ENCODE data around the gene HYAL1.

HYAL1 gene, protein sequence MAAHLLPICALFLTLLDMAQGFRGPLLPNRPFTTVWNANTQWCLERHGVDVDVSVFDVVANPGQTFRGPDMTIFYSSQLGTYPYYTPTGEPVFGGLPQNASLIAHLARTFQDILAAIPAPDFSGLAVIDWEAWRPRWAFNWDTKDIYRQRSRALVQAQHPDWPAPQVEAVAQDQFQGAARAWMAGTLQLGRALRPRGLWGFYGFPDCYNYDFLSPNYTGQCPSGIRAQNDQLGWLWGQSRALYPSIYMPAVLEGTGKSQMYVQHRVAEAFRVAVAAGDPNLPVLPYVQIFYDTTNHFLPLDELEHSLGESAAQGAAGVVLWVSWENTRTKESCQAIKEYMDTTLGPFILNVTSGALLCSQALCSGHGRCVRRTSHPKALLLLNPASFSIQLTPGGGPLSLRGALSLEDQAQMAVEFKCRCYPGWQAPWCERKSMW

DNA sequence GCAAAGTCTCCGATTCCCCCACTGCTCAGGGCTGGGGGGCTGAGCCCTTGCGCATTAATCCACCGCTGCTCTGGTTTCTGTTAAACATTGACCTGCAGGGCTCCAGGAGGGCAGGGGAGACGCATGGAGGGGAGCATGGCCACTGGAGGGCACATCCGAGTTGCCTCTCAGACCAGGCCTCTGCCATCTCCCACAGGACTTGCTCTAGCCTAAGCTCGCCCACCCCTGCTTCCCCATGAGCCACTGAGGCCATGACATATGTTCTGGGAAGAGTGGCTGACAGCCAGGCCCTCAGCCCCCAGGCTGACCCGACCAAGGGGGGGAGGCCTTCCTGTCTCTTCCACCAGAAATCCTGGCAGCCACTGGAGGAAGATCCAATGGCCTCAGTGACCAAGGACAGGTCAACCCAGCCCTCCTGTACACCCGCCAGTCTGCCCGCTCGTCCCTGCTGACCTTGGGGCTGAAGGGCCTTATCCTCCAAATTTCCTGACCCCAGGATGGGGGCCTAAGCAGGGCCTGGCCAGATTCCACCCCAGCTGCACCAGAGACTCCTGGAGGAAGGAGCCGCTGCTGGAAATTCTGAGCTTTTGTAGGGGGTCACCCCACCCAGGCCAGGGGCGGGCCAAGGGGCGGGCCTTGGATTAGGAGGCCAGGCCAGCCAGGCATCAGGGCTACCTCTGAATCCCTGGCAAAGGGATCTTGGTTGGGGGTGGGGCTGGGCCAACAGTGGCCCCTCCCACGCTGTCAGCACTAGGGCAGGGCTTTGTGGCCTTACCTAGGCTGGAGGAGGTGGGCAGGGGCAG is at the start of gene HYAL1:
TSS of gene HYAL1 (minus strand) at position 562 of the 803 bp plus-strand sequence. CDS start 618 bp downstream, outside the sequence.
- no peak for DNase-seq (ENCODE audit: extremely low read depth in 1 of 2, low read depth in 1 of 2)

DNA sequence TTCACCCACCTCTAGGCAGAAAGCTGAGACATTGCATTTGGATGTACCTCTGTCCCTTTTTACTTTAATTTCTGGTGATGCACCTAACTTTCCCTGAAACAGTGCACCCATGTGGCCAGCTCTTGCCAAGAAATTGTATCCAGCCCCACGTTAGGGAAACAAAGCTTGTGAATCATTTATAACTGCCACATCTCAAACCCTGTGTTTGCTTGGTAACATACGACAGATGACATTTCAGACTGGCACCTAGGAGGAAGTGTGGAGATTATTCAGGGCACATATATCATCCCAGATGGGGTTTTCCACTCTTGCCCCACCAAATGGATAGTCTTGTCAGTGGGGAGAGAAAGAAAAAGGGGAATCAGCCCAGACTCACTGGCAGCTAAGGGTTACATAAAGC is 49.4 kb upstream of the HYAL1 start:
- no peak for DNase-seq (ENCODE audit: extremely low read depth in 1 of 2, low read depth in 1 of 2)

DNA sequence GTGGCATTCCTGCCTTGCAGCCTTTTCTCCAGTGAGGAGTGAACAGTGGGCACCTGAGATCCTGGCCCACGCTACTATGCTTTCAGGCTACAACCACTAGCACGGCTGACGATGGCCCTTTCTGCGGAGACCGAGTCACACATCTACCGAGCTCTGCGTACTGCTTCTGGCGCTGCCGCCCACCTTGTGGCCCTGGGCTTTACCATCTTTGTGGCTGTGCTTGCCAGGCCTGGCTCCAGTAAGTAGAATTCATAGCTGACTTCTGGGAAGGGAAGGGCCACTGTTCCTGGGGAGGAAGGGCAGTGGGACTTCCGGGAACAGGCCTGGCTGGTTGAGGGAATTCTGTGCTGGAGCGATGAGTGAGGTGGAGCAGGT is 47.9 kb upstream of the HYAL1 start:
- DNase-seq (ENCODE audit: extremely low read depth in 1 of 2, low read depth in 1 of 2): no peak

DNA sequence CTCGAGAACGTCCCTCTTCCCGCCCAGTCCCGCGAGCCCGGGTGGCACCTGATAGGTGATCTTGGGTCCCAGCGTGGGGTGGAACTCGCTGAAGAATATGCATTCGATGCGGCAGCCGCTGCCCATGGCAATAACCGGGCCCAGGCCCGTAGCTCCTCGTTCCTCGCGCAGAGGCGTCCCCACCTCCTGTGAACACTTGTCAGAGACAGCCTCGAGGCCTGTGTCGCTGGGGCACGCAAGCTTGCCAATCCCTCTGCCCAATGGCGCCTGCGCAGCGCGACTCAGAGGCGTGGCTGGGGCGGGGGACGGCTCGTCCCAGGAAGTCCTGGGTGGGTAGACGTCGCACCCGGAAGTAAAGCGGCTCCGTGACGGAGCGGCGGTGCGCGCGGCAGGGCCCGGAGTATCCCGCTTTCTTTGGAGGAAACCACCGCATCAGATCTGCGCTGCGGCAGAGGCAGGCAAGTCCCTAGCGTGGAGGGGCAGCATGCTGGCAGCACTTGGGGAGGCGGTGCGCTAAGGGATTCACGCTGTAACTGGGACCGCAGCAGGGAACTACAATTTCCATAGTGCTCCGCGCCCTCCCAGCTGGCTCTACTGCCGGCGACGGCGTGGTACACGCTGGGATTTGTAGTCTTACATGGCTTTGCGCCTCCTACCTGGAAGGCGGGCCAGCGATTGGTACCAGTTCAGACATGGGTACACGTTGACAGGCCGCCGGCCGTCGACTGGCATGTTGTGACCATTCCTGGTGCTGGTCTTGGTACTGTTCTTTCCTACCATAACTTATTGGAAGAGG is 47.4 kb upstream of the HYAL1 start, which contains the start of the genes CYB561D2 and NPRL2:
TSS of gene CYB561D2 (plus strand) at position 336 of the 796 bp plus-strand sequence. CDS start 572 bp downstream, outside the sequence.
TSS of gene NPRL2 (minus strand) at position 249 of the 796 bp plus-strand sequence. CDS start at position 126, 123 bp downstream.
- peak; percentile 92 to 100 for DNase-seq (ENCODE audit: extremely low read depth in 1 of 2, low read depth in 1 of 2)

DNA sequence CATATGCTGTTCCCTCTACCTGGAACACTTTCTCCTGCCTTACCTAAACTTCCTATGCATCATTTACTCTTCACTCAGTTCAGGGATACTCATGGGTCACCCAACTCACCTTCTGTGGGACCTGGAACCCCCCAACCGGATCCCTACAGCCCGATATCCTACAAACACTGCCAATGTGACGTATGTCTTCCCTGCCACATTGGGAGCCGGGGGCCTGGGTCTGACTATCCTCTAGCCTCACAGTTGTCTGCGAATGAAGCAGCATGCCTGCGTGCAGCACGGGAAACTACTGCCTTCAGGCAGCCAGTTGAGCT is 46.8 kb upstream of the HYAL1 start:
- DNase-seq (ENCODE audit: extremely low read depth in 1 of 2, low read depth in 1 of 2): no peak

DNA sequence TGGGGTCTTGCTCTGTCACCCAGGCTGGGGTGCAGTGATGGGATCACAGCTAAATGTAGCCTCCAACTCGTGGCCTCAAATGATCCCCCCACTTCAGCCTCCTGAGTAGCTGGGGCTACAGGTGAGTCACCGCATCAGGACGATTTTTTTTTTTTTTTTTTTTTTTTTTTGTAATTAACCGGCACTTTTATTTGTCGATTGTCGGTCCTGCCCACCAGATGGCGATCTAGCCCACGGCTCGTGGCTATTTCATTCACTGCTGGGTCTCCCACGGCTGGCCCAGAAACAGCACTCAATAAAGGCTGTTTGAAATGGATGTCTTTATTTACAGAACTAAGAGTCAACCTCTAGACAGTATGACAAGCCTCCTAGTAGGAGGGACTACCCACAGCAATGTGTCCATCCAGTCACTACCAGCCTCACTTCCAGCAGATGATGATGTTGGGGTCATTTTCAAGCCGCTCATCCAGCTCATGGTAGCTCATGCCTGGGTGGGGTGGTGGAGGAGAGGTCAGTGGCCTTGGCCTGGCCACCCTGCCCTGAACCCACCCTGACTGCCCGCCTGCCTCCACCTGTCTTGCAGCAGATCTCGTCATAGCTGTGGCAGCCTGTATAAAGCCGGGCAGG is 43.9 kb upstream of the HYAL1 start:
- peak; percentile 47 to 57 for DNase-seq (ENCODE audit: extremely low read depth in 1 of 2, low read depth in 1 of 2)

DNA sequence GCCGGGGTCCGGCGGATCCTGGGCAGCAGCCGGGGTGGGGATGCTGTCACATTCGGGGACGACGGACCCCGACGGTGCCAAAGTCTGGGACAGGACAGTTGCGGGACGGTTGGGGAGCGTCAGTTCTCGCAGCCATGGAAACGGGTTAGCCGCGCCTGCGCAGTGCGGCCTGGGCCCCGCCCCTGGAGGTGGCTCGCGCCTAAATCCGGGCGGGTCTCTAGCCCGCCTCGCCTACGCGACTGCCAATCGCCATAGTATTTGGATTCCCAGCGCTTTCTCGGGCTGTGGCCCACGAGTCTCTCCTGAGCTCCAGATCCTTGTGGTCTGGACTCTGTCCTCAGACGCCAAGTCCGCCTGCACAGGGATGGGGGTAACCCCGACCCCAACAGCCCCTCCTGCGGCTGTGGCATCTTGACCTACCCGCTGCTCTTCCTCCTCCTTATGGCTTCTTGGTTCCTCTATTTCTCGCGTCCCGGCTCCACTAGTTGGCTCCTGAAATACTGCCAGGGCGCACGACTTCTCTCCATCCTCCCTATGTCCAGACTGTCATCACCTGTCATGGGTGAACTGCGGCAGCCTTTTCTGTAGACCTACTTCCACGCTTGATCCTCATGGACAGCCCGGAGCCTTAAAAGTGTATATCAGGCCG is 42.3 kb upstream of the HYAL1 start, which contains the start of gene ZMYND10:
TSS of gene ZMYND10 (minus strand) at position 147 of the 649 bp plus-strand sequence. CDS start 153 bp downstream, outside the sequence.
- peak; percentile 38 to 66 for DNase-seq (ENCODE audit: extremely low read depth in 1 of 2, low read depth in 1 of 2)

DNA sequence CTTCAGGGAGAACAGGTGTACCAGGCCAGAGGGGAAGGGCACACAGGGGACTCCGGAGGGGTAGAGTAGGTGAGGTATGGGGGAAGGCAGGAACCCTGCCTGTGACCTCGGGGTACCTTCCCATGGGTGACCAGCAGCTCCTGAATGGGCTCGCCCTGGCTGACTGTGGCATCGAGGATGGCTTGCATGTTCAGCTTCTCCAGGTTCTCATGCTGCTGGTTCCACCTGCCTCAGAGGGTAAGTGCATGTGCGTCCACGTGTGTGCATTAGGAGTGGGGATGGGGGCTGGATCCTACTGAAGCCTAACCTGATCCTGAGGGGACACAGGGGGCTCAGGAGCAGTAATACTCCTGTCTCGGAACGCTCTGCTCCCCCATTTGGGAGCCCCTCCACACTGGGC is 41.6 kb upstream of the HYAL1 start:
- no peak for DNase-seq (ENCODE audit: extremely low read depth in 1 of 2, low read depth in 1 of 2)

DNA sequence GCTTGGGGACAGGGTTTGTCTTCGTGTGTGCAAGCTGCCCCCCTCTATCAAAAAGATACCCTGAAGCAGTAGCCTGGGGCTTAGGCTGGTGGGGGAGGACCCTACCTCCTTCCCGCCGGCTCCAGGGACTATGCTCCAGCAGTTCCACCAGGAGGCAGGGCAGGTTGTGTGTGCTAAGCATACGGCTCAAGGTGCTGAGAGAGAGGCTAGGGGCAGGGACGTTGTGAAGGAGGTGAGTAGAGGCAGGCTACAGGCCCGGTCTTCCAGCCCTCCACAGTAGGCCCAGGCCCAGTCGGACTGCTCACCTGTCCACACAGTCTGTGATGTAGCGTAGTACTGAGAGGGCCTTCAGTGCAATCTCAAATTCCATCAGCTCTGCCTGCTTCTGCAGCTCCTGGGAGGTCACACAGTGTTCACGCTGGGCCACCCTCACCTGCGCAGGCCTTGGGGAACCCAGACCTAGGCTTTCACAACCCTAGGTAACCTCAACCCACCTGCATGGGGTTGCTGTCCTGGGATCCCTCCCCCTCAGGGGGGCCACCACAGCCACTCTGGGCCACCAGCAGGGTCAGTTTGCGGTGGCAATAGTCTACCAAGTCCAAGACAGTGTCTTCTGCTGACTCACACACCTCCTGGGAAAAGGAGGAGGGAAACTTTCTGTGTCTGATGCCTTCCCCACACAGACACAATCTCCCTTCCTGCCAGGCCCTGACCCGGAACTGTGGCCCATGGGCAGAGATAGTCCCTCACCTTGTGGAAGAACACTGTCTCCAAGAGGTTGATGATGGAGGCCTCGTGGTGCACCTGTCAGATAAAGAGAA is 39.6 kb upstream of the HYAL1 start:
- DNase-seq (ENCODE audit: extremely low read depth in 1 of 2, low read depth in 1 of 2): no peak

DNA sequence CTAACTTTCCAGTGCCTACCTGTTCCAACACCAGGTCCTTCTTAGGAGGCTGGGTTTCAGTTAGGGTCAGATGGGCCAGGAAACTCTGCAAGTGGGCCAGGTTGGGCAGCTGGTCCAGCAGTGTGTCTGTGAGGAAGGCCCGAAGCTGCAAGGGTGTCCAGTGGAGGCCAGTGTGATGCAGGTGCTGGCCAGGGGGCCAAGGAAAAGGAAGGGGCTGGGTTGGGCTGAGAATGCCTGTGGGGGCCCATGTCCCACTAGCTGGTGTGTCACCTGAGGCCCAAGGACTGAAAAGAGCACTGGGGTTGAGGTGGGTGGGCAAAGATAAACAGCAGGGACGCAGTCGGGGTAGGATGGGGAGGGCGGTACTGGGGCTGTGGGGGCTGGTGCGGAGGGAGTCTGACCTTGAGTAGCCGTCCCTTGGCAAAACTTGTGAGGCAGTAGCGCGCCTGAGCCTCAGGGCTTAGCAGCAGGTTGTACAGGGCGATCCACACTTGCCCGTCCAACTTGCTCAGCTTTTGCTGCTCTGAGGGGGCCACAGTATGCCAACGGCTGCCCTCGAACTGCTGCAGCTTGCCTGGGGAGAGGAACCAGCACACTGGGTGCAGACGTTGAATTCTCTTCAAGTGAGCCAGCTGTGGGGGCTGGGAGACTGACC is 38.7 kb upstream of the HYAL1 start:
- DNase-seq (ENCODE audit: extremely low read depth in 1 of 2, low read depth in 1 of 2): no peak

DNA sequence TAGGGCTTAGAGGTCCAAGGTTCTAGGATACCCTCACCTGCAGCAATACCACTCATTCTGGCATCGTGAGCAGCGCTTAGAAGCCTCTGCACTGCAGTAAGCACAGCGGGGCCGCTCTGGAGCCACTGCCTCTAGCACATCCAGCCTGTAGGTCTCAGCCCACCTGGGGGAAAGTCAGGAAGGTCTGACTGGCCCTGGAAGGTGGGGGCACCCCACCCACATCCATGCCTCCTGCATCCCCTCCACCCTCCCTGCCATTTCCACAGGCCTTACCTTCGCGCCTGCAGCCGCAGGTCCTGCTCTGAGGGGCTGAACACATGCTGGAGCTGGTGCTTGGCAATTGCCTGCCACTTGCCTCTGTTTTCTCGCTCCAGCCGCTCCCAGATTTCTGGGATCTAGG is 38.2 kb upstream of the HYAL1 start:
- no peak for DNase-seq (ENCODE audit: extremely low read depth in 1 of 2, low read depth in 1 of 2)

DNA sequence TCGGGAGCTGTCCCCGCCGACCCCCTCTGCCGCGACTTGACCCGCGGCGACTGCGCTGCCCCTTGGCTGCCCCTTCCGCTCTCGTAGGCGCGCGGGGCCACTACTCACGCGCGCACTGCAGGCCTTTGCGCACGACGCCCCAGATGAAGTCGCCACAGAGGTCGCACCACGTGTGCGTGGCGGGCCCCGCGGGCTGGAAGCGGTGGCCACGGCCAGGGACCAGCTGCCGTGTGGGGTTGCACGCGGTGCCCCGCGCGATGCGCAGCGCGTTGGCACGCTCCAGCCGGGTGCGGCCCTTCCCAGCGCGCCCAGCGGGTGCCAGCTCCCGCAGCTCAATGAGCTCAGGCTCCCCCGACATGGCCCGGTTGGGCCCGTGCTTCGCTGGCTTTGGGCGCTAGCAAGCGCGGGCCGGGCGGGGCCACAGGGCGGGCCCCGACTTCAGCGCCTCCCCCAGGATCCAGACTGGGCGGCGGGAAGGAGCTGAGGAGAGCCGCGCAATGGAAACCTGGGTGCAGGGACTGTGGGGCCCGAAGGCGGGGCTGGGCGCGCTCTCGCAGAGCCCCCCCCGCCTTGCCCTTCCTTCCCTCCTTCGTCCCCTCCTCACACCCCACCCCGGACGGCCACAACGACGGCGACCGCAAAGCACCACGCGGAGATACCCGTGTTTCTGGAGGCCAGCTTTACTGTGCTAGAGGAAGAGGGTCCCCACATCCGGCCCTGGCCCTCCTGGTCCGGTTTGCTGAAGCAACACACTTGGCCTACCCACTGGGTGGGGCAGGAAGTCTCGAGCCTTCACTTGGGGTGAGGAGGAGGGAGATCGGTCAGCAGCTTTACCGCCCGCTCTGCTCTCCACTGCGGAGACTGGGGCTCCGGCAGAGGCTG is 37.3 kb upstream of the HYAL1 start, which contains the start of gene RASSF1:
TSS of gene RASSF1 (minus strand) at position 389 of the 882 bp plus-strand sequence. CDS start at position 358, 31 bp downstream.
- DNase-seq (ENCODE audit: extremely low read depth in 1 of 2, low read depth in 1 of 2): peak in 1 of 2 donors; percentile 43

DNA sequence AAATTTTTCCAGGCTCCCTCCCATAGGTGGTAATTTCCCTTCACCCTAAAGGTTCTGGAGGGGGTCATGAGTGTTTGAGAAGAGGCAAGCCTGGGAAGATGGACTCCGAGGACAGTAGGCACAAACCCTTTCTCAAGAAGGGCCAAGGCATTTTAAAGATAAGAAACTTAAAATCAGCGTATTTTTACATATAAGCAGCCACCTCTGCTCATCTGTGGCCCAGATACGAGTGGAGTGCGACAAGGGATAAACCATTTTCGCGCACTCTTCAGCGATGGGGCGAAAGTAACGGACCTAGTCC is 36.7 kb upstream of the HYAL1 start:
- no peak for DNase-seq (ENCODE audit: extremely low read depth in 1 of 2, low read depth in 1 of 2)

DNA sequence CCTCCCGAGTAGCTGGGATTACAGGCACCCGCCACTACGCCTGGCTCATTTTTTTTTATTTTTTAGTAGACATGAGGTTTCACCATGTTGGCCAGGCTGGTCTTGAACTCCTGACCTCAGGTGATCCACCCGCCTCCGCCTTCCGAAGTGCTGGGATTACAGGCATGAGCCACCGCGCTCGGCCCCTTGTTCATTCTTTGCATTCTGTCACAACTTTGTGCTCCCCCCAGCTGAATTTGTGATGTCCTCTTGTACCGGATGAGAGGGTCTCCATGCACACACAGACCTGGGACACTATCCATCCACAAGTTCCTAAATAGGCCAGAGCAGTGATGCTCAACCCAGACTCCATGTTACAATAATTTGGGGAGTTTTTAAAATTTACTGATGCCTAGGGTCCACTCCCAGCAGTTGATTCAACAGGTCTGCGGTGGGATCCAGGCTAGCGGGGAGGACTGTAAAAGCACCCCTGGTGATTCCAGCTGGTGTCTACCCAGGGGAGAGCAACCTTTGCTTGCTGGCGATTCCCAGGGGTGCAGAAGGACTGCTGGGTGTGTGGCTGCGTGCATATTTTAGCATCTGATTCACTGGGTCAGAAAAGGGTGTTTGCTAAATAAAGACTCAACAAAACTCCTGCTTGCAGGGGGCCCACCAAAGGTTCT is 36.2 kb upstream of the HYAL1 start:
- DNase-seq (ENCODE audit: extremely low read depth in 1 of 2, low read depth in 1 of 2): no peak

DNA sequence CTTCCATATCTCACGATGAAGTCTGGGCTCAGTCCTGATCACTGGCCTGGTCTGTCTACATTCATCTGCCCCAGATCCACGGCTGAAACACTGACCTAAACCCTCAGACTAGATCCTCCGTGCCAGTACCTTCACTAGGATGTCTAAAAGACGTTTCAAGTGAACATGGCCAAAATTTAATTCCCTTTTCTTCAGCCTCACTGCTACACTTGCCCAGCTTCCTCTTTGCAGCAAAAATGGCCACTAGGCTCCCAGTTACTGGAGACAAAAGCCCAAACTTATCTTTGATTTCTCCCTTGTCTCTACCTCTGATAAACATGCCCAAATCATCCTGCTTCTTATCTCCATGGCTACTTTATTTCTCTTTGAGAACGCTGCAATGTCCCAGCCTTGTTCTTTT is 35.6 kb upstream of the HYAL1 start:
- DNase-seq (ENCODE audit: extremely low read depth in 1 of 2, low read depth in 1 of 2): no peak

DNA sequence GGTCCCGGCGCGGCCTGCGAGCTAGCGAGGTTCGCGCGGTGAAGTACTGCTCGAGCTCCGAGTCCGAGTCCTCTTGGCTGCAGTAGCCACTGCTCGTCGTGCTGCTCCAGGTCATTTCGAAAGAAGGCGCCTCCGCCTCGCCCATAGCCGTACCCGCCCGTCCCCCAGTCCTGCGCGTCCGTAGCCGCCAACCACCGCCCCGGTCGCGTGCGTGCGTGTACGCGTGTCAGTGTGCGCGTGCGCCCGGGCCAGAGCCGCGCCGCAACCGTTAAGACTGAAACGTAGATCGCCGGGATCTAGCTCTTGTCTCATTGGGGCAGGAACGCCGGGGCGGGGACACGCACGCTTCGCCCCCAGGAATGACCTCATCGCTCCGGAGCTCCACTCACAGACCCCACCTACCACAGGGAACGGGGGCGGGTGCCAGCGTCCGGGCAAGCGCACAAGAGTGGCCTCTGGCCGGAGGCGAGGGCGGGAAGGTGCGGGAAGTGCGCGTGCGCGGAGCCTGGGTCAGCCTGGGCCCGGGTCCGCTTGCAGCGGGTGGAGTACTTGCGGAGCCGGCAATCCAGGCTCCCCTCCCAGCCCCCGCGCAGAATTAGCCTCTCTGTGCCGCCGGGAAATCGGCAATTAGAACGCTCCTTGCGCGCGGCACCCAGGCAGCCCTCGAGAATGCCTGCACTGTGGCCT is 33.9 kb upstream of the HYAL1 start:
- peak; percentile 84 to 88 for DNase-seq (ENCODE audit: extremely low read depth in 1 of 2, low read depth in 1 of 2)
